Measurements from ENCODE around the gene OTOGL.

DNA sequence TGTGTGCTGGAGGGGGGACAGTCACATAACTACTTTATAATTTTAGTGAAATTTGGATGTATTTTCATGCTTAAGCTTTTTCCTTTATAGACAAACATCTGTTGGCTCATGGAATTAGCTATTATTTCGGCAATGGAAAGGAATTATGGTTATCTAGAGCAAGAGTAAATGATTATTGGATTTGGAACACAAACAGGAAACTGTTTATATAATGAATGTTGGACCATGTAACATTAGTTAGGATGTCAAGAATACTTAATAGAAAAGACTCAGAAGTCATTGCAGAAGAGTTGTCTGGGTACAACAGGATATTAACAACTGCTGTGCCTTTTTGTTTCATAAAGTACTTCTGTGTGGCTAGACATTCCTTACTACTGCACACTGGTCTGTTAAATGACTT lies 108.7 kb downstream of the OTOGL start:
- TF ChIP-seq, protein P1, sequence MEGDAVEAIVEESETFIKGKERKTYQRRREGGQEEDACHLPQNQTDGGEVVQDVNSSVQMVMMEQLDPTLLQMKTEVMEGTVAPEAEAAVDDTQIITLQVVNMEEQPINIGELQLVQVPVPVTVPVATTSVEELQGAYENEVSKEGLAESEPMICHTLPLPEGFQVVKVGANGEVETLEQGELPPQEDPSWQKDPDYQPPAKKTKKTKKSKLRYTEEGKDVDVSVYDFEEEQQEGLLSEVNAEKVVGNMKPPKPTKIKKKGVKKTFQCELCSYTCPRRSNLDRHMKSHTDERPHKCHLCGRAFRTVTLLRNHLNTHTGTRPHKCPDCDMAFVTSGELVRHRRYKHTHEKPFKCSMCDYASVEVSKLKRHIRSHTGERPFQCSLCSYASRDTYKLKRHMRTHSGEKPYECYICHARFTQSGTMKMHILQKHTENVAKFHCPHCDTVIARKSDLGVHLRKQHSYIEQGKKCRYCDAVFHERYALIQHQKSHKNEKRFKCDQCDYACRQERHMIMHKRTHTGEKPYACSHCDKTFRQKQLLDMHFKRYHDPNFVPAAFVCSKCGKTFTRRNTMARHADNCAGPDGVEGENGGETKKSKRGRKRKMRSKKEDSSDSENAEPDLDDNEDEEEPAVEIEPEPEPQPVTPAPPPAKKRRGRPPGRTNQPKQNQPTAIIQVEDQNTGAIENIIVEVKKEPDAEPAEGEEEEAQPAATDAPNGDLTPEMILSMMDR (IDR thresholded peaks at IDR 0.05): no peak
- TF ChIP-seq POLR2A (IDR thresholded peaks at IDR 0.05): no peak

All from ovary (tissue), 3 donors.